ENCODE data around the gene STX19.

Gene STX19

DNA sequence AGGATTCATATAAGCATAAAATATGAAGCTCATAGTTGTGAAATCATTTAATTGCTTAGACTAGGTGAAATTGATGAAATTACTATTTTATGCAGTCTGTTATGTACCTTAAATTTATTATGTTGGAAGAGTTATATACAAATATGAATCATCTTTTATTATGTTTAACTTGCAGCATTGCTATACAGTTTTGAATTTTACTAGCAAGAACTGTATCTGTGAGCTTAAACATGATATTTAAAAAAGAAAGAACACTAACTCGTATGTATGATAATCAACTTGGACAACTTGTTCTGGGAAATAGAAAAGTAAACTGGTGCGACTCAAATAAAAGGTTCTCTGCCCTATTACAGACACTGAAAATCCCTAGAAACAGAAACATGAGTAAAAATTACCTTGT is 1.8 kb downstream of the STX19 start:
- DNase-seq (ENCODE audit: low read depth): no peak

DNA sequence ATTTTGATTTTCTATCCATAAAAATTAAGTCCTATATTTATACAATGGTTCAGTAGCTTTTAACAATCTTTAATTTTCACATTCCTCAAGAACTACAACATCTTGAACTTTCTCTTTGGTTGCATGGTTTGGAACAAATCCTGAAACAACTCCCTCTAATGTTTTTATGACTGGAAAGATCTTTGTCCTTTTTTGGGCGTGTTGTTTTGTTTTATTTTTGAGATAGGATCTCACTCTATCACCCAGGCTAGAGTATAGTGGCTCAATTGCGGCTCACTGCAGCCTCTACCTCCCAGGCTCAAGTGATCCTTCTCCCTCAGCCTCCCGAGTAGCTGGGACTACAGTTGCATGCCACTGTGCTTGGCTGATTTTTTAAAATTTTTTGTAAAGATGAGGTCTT is 4.0 kb downstream of the STX19 start:
- DNase-seq (ENCODE audit: low read depth): no peak

DNA sequence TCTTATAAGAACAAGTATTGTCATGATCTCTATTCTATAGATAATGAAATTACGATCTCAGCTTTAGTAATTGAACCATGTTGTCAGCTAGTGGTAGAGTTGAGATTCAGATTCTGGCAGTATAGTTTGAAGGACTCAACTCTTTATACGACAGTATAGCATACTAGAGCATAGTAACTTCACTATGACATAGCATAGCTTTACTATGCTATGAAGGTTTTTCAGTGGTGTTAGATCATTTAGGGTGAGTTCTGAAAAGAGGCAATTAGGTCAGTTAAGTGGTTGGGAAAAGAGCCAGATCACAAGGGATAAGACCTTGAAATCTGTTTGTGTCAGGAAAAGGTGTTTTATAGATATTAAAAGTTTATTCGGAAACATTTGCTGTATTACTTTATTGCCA is 8.1 kb downstream of the STX19 start:
- DNase-seq (ENCODE audit: low read depth): no peak

DNA sequence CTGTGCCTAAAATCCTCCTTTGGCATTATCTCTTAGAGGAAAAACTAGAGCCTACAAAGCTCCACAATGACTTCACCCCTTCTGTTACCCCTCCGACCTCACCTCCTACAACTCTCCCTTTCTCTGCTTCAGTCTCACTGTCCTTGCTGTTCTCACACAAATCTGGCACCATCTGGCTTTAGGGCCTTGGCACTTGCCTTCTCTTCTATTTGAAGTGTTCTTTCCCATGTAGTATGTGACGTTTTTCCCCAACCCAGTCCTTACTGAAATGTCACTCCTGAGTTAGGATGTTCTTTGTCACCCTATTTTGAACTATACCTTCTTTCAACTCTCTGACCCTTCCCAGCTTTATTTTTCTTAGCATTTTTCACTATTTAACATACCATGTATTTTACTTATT is 8.7 kb downstream of the STX19 start:
- DNase-seq (ENCODE audit: low read depth): no peak

DNA sequence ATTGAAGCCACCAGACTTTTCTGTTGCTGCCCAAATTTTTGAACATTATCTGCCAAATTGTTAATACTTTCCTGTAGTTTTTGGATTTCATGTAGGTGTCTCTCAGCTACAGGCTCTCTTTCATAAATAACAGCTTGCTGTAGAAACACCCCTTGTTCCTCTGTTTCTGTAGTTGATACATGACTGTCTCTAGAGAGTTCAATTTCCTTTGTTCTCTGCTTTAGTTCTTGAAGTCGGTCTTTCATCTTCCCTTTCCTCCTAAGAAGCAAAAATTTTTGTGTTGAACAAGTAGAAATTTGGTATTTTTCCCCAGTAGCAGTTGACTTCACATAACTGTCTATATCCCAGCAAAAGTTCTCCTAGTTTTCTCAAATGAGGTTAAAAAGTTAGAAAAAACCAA is 13.4 kb downstream of the STX19 start:
- no peak for DNase-seq (ENCODE audit: low read depth)

DNA sequence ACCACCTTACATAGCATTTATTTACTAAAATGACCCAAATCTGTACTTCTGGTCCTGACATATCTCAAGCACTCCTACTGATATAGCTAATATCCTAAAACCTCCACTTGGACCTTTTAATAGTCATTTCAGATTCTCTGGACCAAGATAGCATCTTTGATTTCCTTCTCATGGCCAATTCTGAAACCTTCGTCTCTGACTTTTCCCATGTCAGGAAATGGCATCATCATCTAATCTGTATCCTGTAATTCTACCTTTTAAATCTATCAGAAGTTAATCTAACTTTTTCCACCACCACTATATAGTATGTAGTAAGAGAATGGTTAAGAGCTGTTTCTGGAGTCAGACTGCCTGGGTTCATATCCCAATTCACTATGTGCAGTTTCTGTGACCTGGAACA is 16.2 kb downstream of the STX19 start:
- DNase-seq (ENCODE audit: low read depth): no peak

DNA sequence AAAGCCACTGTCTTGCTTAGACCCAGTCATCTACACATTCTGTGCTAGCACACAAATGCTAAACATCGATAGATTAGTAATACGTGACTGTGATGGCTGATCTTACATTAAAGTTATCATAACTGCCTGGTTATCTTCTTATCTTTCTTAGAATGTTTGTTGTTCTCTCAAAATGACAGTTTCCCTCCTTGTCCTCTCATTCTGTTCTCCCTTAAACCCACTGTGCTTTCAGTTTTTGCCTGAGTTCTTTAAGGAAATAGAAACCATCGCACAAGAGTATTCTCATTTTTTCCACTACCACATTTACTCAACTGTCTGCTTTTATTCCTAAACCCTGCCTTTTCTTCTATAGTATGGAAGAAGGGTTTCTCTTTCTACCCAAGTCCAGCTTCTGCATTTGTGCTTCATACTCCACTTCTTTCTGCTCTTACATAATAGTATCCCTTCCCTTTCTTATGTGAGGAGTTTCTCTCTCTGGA is 17.1 kb downstream of the STX19 start:
- DNase-seq (ENCODE audit: low read depth): no peak

DNA sequence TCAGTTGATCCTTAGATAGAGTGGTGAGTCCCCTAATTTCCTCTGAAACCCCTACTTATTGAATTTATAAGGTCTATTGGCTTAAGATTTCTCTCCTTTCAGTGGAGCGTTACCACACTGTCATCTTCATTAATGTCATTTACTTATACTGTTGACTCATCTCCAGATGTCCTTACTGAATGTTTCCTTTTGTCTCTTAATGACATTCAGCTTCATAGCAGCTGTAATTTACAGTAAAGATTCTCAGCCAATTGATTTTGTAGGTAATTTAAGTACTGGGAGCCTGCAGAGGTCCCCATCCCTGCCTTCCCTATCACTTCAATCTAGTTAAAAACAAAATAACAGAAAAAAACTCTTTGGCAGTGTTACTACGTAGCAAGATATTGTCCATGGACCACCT is 18.8 kb downstream of the STX19 start:
- no peak for DNase-seq (ENCODE audit: low read depth)

DNA sequence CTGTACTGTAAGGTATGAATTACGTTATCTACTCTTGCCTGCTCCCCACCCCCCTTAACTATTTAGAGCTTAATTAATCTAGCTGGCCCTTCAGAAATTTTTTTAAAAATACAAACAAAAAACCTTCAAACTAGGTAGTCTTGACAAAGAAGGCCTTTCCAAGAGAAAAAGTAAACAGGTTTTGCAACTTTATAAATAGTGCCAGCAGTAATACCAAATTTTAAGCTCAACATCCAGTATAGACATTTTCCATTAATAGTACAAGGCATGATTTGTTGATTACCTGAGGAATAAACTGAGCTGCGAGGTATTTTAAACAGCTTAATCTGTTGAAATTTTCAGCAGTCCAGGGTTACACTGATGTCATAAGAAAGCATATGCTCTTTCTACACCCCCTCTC is 20.1 kb downstream of the STX19 start:
- no peak for DNase-seq (ENCODE audit: low read depth)

DNA sequence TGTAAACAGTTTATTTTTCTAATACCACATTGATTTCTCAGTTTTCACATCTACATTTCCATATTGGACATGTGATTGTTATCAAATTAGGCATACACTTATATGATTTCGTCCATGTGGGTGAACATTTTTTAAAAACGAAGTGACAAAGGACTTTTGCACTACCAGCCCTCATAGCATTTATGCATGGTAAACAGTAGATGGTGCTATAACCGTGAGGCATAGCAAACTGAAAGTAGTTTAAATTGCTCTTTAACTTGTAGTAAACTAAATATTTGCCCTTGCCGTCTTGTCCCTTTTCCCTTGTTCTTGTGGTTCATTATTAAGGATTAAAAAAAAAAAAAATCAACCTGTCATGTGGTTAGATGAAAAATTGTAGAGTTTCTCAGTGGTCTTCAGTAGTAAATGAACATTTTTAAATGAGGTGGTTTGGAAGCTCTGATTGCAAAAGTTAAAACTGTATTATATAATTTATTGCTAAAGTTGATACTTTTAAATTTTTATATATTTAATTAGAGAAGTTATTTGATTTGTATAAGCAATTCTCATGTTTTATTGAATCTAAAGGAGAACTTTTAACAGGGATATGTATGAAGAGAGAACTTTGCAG is 24.0 kb downstream of the STX19 start:
- DNase-seq (ENCODE audit: low read depth): no peak

DNA sequence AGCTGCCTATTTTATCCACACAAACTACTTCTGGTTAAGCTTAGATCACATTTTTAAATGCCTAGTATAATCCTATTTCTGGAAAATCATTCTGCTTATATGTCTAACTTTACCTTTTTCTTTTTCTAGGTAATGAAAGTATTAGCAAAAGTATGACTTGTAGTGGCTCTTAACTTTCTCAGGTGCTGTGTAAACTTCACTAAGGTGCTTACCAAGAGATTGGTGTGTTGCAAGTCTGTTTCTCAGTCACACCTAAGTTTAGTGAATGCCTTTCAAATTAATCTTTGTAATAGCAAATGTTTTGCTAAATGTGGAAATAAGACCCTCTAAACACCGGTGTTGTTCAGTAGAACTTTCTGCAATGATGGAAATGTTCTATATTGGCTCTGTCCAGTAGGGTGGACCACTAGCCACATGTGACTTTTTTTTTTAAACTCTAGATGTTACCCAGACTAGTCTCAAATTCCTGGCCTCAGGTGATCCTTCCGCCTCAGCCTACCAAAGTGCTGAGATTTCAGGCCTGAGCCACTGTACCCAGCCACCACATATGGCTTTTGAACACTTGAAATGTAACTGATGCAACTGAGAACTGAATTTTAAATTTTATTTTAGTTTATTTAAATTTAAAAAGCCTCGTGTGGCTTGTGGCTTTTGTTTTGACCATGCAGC is 26.4 kb downstream of the STX19 start:
- no peak for DNase-seq (ENCODE audit: low read depth)

DNA sequence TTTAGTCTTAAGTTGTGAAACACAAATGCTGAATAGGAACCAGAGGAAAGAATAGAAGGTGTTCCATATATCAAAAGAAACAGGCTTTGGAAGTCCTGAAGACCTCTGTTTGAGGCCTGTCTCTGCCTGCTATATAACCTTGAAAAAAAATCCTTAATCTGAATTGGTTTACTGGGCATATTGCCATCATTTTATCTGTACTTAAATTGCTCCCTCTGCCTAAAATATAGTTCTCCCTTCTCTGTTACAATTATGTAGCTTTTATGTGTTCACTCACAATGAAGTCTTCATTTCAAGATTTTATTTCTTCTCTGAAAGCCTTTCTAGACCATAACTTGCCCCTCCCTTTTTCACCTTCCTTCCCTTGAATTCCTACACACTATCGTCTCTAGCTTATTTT is 27.2 kb downstream of the STX19 start:
- no peak for DNase-seq (ENCODE audit: low read depth)

DNA sequence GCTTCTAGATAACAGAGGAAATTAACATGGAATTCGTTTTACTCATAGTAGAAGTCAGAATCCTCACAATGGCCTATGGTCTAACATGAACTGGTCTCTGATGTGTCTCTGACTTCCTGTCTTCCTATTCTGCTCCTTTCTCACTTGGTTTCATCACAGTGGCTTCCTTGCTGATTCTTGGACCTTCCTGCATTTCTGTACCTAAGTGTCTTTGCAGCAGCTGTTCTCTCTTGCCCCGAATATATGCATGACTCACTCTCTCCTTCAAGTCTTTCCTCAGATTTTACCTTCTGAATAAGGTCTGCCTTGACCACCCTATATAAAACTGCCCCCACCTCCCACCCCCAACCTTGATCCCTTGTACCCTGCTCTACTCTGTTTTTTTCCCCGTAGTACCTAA is 34.3 kb downstream of the STX19 start:
- no peak for DNase-seq (ENCODE audit: low read depth)

DNA sequence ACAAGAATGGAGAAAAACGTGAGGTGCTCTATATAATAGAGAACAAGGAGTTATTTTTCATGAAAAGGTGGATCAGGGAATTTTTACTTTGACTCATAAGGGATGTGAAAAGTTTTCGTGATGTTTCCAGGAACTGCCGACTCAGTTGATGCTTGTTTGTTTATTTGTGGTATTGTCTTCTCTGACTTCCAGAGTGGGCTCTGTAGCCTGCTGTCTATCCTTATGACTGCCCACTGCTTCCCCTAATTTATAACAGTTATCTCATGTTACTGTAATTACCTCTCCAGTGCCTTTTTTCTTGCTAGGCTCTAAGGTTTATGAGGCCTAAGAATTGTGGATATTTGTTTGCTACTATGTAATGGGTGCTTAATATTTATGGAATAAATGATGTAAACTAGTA is 36.2 kb downstream of the STX19 start:
- DNase-seq (ENCODE audit: low read depth): no peak

DNA sequence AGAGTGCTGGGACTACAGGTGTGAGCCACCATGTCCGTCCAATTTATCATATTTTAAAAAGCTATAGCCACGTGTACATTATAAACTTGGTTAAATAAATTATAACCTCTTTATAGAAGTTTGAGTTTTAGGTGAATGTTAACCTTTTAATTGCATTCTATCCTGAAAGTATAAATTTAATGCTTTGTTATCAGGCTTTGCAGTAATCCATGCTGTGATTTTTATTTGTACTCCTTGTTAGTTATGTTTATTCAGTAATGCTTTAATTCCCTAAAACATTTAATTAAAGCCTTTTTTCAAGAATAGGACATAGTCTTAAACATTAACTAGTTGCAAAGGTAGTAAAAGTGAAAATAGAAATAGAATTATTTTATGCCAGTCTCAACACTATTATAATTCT is 36.8 kb downstream of the STX19 start:
- DNase-seq (ENCODE audit: low read depth): no peak

DNA sequence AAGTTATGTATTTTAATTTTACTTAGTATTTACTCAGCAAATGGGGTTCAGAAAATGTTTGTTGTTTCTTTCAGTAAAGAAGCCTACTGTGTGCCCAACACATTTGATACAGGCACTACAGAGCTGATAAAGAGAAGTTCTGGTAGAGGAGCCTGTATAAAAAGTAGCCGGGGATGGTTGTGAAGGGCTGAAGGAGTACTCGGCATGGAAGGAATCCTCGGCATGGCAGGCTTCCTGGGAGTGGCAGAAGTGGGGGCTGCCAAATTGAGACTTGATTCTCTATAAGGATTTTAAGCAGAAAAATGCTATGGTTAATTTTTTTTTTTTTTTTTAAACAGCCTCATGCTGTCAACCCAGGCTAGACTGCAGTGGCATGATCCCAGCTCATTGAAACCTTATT is 39.2 kb downstream of the STX19 start:
- DNase-seq (ENCODE audit: low read depth): no peak

DNA sequence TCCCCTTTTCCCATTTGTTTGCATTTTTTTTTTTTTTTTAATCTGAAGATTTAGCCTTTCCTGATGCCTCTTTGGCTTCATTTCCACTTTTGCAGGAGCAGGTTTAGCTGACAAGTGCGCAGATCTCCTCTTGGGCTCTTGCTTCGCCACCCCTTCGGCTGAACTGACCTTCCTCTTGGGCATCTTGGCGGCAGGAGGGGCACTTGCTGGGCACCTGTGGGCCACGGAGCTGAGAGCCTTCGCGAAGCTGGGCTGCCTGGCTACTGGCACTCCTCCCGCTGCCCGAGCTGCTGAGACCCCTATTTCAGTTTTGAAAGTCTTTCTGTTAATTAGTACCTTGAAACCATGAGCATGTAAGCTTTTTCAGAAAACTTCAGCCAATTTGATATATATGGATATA is 39.6 kb downstream of the STX19 start:
- DNase-seq (ENCODE audit: low read depth): no peak

DNA sequence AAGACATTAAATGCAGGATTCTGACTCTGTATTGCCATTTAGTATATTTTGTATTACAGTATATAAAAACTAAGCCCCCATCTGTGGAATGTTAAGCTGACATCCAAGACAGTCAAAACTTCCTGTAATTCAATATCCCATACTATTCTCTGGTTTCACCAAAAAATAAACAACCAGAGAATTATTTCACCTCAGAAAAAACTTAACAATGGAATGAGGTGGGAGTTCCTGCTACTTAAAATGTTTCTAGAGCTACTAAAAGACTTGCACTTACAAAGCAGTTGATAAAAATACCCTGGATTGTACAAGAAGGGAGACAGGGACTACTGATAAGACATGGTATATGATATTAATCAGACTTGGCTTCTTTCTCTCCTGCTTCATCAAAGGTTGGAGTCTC is 40.1 kb downstream of the STX19 start:
- DNase-seq (ENCODE audit: low read depth): no peak

DNA sequence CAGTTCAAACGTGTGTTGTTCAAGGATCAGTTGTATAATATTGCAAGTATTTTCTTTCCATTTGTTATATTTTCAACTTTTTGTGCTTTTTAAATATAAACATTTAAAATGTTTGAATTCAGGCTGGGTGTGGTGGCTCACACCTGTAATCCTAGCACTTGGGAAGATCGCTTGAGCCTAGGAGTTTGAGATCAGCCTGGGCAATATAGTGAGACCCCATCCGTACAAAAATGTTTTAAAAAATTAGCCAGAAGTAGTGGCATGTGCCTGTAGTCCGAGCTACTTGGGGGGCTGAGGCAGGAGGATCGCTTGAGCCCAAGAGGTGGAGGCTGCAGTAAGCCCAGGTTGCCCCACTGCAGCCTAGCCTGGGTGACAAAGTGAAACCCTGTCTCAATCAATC is 43.8 kb downstream of the STX19 start:
- DNase-seq (ENCODE audit: low read depth): no peak

DNA sequence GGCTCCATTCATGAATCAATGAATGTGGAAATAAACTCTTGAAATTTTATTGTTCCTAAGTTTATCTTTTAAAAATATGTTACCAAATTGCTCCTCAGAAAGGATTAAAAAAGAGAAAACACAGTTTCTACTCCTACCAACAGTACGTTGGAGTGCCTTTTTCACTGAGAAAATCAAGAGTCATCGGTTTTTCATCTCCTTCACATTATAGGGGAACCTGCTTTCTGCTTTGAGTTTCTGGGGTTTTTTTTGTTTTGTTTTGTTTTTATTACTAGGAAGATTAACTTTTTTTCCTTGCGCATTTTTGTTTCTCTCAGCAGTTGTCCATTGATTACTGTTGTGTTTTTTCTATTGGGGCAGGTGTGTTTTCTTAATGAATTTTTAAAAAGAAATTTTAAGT is 45.0 kb downstream of the STX19 start:
- DNase-seq (ENCODE audit: low read depth): no peak

DNA sequence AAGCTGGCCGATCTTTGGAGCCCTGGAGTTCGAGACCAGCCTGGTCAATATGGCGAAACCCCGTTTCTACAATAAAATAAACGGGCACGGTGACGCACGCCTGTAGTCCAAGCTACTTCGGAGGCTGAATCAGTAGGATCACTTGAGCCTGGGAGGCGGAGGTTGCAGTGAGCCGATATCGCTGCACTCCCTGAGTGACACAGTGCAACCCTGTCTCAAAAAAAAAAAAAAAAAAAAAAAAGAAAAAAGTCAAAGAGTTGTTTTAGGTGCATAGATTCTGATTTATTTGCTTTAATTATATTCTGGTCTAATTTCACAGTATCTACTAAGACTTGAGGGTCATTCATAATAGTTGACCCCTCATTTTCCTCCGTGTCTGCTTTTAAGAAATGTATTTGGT is 46.7 kb downstream of the STX19 start:
- DNase-seq (ENCODE audit: low read depth): no peak

DNA sequence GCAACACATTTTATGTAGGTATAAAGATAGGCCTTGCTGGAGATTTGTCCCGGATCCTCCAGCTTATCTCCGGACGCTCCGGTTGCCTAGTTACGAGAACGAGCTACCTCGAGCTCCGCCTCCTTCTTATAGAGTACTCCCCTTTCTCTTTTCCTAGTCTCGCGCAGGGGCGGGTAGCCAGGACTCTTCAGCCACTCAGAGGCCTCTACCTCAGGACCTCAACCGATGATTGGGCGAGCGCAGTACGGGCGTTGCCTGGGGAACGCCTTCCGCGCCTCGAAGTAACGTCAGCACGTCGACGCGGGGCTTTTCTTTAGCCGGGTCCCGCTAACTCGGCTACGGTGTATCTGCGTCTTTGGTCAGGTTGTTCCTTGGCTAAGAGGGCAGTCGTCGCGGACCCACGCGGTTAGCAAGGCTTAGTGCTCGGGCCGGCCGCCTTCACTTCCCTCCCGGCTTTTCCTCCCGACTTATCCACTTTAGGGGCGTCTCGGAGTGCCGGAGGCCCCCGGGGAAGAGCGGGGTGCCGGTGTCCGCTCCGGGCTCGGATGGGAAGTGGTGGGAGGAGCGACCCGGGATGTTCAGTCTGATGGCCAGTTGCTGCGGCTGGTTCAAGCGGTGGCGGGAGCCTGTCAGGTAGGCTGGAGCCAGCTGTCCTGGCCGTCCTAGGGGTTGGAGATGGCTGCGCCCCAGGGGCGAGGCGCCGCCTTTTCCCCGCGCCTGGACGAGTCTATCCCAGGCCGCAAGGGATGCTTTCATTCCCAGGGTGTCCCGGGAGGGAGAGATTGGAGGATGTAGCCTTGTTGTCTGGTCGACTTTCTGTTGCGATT is 48.3 kb downstream of the STX19 start, which contains the start of gene ARL13B:
Gene ARL13B (plus strand): TSS at position 306 of the 827 bp plus-strand sequence. CDS start 269 bp downstream, at position 575.
- peak; percentile 85 for DNase-seq (ENCODE audit: low read depth)

Measured in activated T-cell treated with anti-CD3 and anti-CD28 coated beads for 1 hour (primary cell).